GM21381 (cell line): ENCODE measurements around the gene GNAI1.

ENCODE experiments used
- ATAC-seq: cut with Tn5 transposase; IDR thresholded peaks from one replicate; pipeline ENCODE4 v1.9.1; 2021; ENCODE audit warnings: mild to moderate bottlenecking, moderate library complexity; ENCODE audit not compliant: unreplicated experiment

The GNAI1 gene

DNA sequence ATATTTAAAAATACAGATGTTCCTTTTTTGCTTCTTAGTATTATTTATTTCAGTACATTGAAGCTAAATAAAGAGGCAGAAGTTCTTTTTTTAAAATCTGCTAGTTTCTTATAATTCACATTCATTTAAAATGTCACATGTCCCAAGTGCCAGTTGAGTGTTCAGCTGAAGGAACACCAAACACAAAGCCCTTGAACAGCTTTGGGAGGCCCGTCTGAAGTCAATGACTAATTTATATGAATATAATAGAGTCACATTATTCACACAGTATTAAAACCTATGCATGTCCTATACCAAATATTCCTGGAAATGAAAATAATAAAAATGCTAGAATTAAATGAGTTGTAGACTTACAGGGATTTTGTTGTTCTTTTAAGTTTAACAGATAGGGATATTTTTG is 70.3 kb downstream of the GNAI1 start:
- ATAC-seq: no peak

DNA sequence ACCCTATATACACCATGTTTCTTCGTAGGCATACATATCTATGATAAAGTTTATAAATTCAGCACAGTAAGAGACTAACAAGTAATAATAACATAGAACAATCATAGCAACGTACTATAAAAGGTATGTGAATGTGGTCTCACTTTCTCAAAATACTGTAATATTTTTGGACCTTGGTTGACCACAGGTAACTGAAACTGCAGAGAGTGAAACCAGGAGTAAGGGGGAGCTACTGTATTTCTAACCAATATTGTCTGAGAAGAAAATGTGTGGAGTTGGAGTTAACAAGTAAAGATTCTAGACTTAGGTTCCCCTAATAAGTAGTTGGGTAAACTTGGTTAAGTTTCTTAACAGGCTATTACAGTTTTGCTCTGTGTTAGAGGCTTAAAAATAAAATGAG is 72.1 kb downstream of the GNAI1 start:
- ATAC-seq: peak; percentile 86

- no peak for ATAC-seq
Observed at GRCh38 chr7:80207501-80207900, 72.9 kb downstream of the GNAI1 start.

- ATAC-seq: no peak
Observed at GRCh38 chr7:80208700-80209099, 74.1 kb downstream of the GNAI1 start.

- no peak for ATAC-seq
Observed at GRCh38 chr7:80210400-80210799, 75.8 kb downstream of the GNAI1 start.

- ATAC-seq: no peak
Observed at GRCh38 chr7:80213814-80214213, 79.2 kb downstream of the GNAI1 start.

DNA sequence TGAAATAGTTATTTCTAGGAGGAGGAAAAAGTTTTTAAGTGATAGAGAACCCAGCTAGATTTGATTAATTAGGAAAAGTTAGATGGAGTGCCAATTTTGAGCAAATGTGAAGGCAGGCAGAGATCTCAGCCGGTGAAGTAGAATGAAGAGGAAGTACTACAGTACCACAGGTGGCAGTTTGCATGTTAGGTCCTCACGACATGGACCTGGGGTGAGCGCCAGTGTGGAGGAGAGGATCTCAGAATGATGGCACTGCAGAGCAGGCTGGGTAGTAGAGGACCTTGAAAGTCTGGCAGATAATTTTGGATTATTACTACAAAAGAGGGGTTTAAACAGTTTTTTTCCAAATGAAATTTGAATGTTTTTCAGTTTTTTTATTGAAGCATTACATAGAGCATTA is 81.1 kb downstream of the GNAI1 start:
- ATAC-seq: no peak

DNA sequence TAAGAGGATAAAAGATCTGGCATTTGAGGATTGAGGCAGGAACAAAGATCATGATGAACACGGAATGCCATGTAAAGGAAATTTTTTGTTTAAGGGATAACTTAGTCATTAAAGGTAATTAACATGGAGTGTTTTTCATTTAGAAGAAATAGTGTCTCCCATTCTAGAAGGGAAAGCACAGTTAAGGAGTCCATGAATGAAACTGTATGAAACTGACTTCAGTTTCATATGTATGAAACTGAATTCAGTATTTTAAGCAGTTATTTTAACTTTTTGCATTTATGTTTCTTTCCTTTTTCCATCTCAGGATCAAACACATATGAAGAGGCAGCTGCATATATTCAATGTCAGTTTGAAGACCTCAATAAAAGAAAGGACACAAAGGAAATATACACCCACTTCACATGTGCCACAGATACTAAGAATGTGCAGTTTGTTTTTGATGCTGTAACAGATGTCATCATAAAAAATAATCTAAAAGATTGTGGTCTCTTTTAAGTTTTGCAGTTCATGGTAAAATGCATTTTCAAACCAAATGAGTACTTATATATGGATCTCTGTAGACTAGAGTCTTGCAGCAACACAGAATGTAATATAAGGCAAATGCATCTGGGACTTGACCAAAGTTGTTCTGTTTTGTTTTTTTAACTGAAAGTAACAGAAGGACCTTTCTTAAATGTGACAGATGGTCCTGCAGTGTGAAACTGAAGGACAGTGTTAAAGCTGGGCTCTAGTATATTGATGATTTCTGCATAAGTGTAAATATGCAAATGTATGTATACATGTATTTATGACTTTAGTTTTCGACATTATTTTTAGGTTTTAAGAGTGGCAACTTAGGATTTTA is 82.6 kb downstream of the GNAI1 start:
- ATAC-seq: no peak

- no peak for ATAC-seq
Observed at GRCh38 chr7:80218723-80219122, 84.1 kb downstream of the GNAI1 start.

- ATAC-seq: no peak
Observed at GRCh38 chr7:80220022-80220634, 85.5 kb downstream of the GNAI1 start.

GRCh38 chr7:80224415-80224814 is 89.8 kb downstream of the GNAI1 start:
- ATAC-seq: no peak

DNA sequence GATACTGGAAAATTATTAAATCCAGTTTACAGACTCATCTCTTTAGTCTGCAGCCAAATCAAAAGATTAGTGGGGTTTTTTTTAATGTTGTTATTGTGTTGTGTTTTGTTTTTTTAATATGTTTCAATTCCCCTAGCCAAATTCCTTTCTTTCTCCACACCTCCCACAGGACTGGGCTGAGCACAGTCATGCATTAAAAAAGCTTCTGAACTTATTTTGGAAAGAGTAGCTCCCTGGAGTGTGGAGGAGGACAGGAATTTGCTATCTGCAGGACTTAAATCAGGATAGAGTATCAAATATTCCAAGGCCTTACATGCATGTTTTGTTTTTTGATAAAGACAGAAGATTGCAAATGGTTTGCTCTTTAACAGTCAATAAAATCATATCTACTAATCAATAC is 90.7 kb downstream of the GNAI1 start:
- no peak for ATAC-seq

DNA sequence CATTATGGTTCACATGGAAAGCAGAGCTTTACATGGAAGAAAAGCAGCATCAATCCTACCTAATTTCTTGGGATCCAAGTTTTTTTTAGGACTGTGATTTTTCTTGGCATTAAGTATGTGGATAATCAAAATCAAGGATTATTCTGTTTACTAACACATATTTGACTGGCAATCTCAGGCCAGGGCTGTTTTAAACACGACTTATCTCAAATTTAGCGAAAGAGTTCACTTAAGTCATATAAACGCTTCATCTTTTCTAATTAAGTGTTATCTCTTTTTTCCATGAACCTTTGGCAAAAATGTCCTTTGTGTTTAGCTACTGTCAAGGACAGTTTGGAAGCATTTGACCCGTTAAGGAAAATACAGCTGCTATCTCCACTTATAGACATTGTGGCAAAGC is 92.0 kb downstream of the GNAI1 start:
- no peak for ATAC-seq

DNA sequence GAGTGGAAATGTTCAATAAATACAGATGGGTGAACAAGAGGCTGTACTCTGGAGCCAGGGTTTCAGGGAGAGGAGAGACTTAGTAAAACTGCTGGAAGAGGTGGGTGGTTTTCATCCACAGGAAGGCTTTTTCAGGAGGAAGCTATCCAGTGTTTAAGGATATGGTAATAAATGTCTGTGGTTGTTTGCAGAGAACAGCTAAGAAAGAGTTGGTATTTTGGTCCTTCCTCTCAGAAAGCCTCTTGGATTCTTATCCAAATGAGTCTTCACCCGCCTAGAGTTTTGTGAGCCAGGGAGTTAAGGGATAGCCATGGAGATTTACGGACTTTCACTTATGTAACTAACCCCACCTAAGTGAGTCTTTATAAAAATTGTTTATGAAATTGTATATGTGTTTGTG is 95.7 kb downstream of the GNAI1 start:
- ATAC-seq: no peak

GRCh38 chr7:80231707-80232106 is 97.1 kb downstream of the GNAI1 start:
- ATAC-seq: no peak

- ATAC-seq: no peak
Observed at GRCh38 chr7:80232979-80233724, 98.5 kb downstream of the GNAI1 start.

- ATAC-seq: no peak
Observed at GRCh38 chr7:80235334-80235733, 100.7 kb downstream of the GNAI1 start.

GRCh38 chr7:80236681-80237080 is 102.0 kb downstream of the GNAI1 start:
- no peak for ATAC-seq

- ATAC-seq: no peak
Observed at GRCh38 chr7:80240265-80241025, 105.8 kb downstream of the GNAI1 start.

- ATAC-seq: no peak
Observed at GRCh38 chr7:80241671-80242070, 107.0 kb downstream of the GNAI1 start.

- ATAC-seq: no peak
Observed at GRCh38 chr7:80243425-80243824, 108.8 kb downstream of the GNAI1 start.
